HL-60 (cell line): ENCODE measurements around the gene LSM12.

Experiments used
- POLR2AphosphoS5 ChIP-seq: IDR thresholded peaks from 2 replicates; pipeline ENCODE4 v1.6.1; 2012; ENCODE audit warnings: low read depth
- TF ChIP-seq, protein P1 (sequence below): IDR thresholded peaks from one replicate; pipeline ENCODE4 v1.5.1; 2011; ENCODE audit warnings: low read length, control low read depth, inconsistent platforms; ENCODE audit not compliant: insufficient read depth

GRCh38 chr17:44002141-44002848 is 64.2 kb downstream of the LSM12 start:
- TF ChIP-seq, protein P1, sequence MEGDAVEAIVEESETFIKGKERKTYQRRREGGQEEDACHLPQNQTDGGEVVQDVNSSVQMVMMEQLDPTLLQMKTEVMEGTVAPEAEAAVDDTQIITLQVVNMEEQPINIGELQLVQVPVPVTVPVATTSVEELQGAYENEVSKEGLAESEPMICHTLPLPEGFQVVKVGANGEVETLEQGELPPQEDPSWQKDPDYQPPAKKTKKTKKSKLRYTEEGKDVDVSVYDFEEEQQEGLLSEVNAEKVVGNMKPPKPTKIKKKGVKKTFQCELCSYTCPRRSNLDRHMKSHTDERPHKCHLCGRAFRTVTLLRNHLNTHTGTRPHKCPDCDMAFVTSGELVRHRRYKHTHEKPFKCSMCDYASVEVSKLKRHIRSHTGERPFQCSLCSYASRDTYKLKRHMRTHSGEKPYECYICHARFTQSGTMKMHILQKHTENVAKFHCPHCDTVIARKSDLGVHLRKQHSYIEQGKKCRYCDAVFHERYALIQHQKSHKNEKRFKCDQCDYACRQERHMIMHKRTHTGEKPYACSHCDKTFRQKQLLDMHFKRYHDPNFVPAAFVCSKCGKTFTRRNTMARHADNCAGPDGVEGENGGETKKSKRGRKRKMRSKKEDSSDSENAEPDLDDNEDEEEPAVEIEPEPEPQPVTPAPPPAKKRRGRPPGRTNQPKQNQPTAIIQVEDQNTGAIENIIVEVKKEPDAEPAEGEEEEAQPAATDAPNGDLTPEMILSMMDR = no peak
- no peak for TF ChIP-seq POLR2AphosphoS5
